ENCODE measurements around the gene ZNF532. TPM values are rescaled to one million over a fixed set of nuclear protein-coding genes. Genes with fewer than 3 reads are reported as not detected.

Gene ZNF532
- total RNA-seq, 3 donors from 2014 or later = 55.5 to 71.7 (median 62.3) TPM

DNA sequence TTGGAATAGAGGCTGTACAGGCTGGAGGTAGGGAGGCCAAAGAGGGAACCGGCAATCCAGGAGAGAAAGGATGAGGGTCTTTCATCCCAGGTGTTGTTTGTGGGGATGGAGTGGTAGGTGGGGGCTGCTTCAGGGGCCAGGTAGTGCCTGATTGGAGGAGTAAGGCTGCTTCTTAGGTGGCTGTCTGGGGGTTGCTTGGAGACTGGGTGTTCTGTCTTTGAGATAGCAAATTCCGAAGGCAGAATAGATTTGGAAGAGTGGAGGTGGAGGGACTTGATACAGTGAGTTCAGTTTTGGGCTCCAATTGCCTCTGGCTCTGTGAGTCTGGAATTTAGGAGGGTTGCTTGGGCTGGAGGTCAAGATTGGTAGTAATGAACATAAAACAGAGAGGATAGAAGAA is 5.9 kb downstream of the ZNF532 start:
- Histone ChIP-seq H3K9me3 (no peaks in the 10 kb centered on the region), H3K27me3 (no peaks in the 10 kb centered on the region), H3K27ac (peak overlapping the region; percentile 3 to 10), H3K4me1 (peaks cover 0 to 7% of the 10 kb centered on the region in 2 donors), H3K36me3 (no peaks in the 10 kb centered on the region), H3K4me3 (no peak overlapping the region)
- intact Hi-C loops (cut with DNase I; ENCODE audit: low total_unique reads) = no loop called here
- no peak for DNase-seq (ENCODE audit: low spot score in 2 of 2)
- no peak for TF ChIP-seq POLR2A (IDR thresholded peaks at IDR 0.05)
- no peak for TF ChIP-seq POLR2AphosphoS5 (IDR thresholded peaks at IDR 0.05)
- TF ChIP-seq, protein P1, sequence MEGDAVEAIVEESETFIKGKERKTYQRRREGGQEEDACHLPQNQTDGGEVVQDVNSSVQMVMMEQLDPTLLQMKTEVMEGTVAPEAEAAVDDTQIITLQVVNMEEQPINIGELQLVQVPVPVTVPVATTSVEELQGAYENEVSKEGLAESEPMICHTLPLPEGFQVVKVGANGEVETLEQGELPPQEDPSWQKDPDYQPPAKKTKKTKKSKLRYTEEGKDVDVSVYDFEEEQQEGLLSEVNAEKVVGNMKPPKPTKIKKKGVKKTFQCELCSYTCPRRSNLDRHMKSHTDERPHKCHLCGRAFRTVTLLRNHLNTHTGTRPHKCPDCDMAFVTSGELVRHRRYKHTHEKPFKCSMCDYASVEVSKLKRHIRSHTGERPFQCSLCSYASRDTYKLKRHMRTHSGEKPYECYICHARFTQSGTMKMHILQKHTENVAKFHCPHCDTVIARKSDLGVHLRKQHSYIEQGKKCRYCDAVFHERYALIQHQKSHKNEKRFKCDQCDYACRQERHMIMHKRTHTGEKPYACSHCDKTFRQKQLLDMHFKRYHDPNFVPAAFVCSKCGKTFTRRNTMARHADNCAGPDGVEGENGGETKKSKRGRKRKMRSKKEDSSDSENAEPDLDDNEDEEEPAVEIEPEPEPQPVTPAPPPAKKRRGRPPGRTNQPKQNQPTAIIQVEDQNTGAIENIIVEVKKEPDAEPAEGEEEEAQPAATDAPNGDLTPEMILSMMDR (IDR thresholded peaks at IDR 0.05) = no peak

DNA sequence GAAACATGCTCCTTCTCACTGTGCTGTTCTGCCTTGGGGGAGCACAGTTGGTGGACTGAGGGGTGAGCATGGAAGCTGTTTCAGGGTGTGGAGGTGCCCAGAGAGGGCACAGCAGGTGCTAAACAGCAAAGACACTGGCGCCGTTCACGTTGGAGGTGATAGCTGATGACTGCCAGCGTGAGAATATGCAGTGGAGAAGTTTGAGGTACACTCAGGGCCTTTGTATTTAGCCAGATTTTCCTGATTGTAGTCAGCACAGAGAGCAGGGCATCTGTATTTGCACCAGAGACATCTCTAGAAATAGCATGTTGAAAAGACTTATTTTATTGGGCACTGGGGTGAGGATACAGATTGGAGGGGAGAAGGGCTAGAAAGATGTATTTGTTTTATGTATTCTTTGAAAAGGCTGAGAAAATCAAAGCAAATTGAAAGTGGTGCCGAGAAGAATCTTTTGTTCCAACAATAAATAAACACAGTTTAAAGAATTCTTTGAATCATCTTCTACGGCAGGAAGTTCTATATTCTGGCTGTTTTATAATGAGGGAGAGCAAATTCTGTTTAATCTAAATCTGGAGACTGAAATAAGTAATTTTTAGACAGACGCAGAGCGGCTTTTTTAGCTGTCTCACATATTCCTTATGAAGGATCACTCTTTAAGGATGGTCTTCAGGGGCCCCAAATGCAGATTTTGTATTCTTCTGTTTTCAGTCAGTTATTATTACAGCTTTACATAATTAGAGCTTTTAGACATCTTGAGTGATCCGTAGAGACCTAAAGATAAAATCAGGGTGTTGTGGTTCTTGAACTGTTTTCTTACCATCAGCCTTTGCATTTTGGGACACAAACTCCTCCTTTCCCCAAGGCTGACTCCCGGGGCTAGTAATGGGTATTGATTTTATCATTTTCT is 7.1 kb downstream of the ZNF532 start:
- no peak for DNase-seq (ENCODE audit: low spot score in 2 of 2)
- H3K9me3 ChIP-seq = no peaks in the 10 kb centered on the region
- no peaks in the 10 kb centered on the region for H3K27me3 ChIP-seq
- no peak for TF ChIP-seq POLR2AphosphoS5 (IDR thresholded peaks at IDR 0.05)
- TF ChIP-seq POLR2A (IDR thresholded peaks at IDR 0.05) = no peak
- TF ChIP-seq, protein P1 (IDR thresholded peaks at IDR 0.05) = no peak
- peak overlapping the region in 1 of 2 donors; percentile 3 for H3K27ac ChIP-seq
- intact Hi-C loops (cut with DNase I; ENCODE audit: low total_unique reads) = no loop called here
- no peak overlapping the region for H3K4me3 ChIP-seq
- H3K36me3 ChIP-seq = no peaks in the 10 kb centered on the region
- H3K4me1 ChIP-seq = no peaks in the 10 kb centered on the region

DNA sequence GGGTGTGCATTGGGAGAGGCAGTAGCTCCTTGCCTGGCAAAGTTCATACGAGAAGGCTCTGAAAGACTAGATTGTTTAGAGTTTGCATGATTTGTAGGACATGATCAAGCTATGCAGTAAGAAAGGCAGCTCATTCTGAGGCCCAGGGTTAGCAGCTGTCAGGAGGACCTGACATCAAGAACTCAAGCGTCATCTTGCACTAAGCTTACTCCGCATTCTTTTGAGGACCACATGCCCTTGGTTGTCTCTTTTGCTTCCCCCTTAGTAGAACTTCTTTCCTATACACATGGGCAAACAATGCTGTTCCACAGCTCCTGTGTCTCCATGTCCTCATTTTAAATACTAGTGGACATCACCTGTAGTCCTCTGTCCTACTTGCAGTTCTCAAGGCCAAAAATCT is 14.0 kb downstream of the ZNF532 start:
- Histone ChIP-seq H3K9me3 (no peaks in the 10 kb centered on the region), H3K27me3 (no peaks in the 10 kb centered on the region), H3K4me3 (no peak overlapping the region), H3K27ac (no peak overlapping the region), H3K4me1 (no peaks in the 10 kb centered on the region), H3K36me3 (no peaks in the 10 kb centered on the region)
- DNase-seq (ENCODE audit: low spot score in 2 of 2) = no peak
- intact Hi-C loops (cut with DNase I; ENCODE audit: low total_unique reads) = no loop called here
- no peak for TF ChIP-seq POLR2AphosphoS5 (IDR thresholded peaks at IDR 0.05)
- TF ChIP-seq, protein P1 (IDR thresholded peaks at IDR 0.05) = no peak
- no peak for TF ChIP-seq POLR2A (IDR thresholded peaks at IDR 0.05)

DNA sequence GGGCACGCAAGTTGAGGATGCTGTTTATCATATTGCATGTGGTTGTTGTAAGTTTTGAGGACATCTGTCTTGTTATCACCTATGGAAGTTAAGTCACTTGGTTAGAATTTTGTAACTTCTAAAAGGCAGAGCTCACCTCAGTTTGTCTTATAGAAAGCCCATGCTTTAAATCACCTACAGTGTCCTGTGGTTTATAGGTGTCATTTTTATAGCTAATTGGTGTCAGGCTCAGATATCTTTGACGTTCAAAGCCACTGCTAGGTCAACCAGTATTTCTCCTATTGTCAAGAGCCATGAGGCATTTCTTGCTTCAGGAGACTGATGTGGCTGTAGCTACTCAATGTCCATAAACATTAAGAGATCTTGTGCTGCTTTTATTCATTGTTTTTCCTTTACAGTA is 16.8 kb downstream of the ZNF532 start:
- no peak overlapping the region for H3K27ac ChIP-seq
- DNase-seq (ENCODE audit: low spot score in 2 of 2) = no peak
- no peaks in the 10 kb centered on the region for H3K9me3 ChIP-seq
- no peaks in the 10 kb centered on the region for H3K4me1 ChIP-seq
- TF ChIP-seq, protein P1 (IDR thresholded peaks at IDR 0.05) = no peak
- TF ChIP-seq POLR2A (IDR thresholded peaks at IDR 0.05) (no peak), POLR2AphosphoS5 (IDR thresholded peaks at IDR 0.05) (no peak)
- intact Hi-C loops (cut with DNase I; ENCODE audit: low total_unique reads) = no loop called here
- H3K4me3 ChIP-seq = no peak overlapping the region
- H3K36me3 ChIP-seq = no peaks in the 10 kb centered on the region
- H3K27me3 ChIP-seq = no peaks in the 10 kb centered on the region

DNA sequence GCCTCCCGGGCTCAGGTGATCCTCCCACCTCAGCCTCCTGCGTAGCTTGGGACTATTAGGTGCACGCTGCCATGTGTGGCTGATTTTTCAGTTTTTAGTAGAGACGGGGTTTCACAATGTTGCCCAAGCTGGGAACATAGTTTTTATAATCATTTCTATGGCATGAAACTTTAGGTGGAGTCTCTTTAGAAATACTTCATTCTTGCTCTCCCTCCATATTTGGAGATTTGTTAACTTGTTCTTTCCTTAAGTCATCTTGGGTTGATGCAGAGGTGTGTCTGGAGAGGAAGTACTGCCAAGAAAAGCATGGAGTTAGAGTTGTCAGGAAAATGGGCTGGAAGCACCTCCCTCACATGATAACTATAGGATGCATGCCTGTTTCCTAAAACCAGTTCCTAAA is 17.4 kb downstream of the ZNF532 start:
- Histone ChIP-seq H3K27ac (no peak overlapping the region), H3K9me3 (no peaks in the 10 kb centered on the region), H3K36me3 (no peaks in the 10 kb centered on the region), H3K4me1 (no peaks in the 10 kb centered on the region), H3K4me3 (no peak overlapping the region), H3K27me3 (no peaks in the 10 kb centered on the region)
- TF ChIP-seq POLR2A (IDR thresholded peaks at IDR 0.05) (no peak), POLR2AphosphoS5 (IDR thresholded peaks at IDR 0.05) (no peak)
- TF ChIP-seq, protein P1 (IDR thresholded peaks at IDR 0.05) = no peak
- no peak for DNase-seq (ENCODE audit: low spot score in 2 of 2)
- intact Hi-C loops (cut with DNase I; ENCODE audit: low total_unique reads) = no loop called here
